Measurements from ENCODE around the gene HAVCR2. TPM values are rescaled to one million over a fixed set of nuclear protein-coding genes. Genes with fewer than 3 reads are reported as not detected.
"Not testable (repeated sequence)": the region's sequence is repeated elsewhere in the genome, so short reads cannot be mapped to it uniquely, and the experiment has no call there.

The HAVCR2 gene
- total and polyA plus RNA-seq, 3 donors from 2014 or later: 3.1 to 3.6 (median 3.2) TPM

GRCh38 chr5:157059891-157060290, 49.0 kb downstream of the HAVCR2 start:
- Histone ChIP-seq H3K4me1 (no peaks in the 10 kb centered on the region), H3K36me3 (ENCODE audit: low read depth, missing control alignments) (no peaks in the 10 kb centered on the region), H3K27me3 (no peaks in the 10 kb centered on the region), H3K4me3 (no peak overlapping the region), H3K27ac (no peak overlapping the region), H3K9me3 (no peaks in the 10 kb centered on the region)
- TF ChIP-seq CTCF (IDR thresholded peaks at IDR 0.05) (no peak), POLR2A (IDR thresholded peaks at IDR 0.05) (no peak)
- no peak for DNase-seq
- 94 to 100% methylated on average over 3 of the region's 3 CpGs for WGBS, 2 donors
- intact Hi-C loops (cut with DNase I; ENCODE audit: low total_unique reads): no loop called here

- Histone ChIP-seq H3K4me3 (no peak within 1 kb of the TSS), H3K27ac (no peak within 1 kb of the TSS), H3K4me1 (no peaks in the 10 kb centered on the region), H3K27me3 (no peaks in the 10 kb centered on the region), H3K36me3 (ENCODE audit: low read depth, missing control alignments) (no peaks in the 10 kb centered on the region), H3K9me3 (no peaks in the 10 kb centered on the region)
- intact Hi-C loops (cut with DNase I; ENCODE audit: low total_unique reads): no loop called here
- 76 to 86% methylated on average over 7 to 9 of the region's 9 CpGs for WGBS, 2 donors
- TF ChIP-seq POLR2A (IDR thresholded peaks at IDR 0.05) (no peak), CTCF (IDR thresholded peaks at IDR 0.05) (no peak)
- no peak for DNase-seq
Observed at GRCh38 chr5:157059093-157059539, 49.7 kb downstream of the HAVCR2 start, which contains the start of gene HAVCR1. HAVCR1 (minus strand) TSS chr5:157059116; CDS start chr5:157057943, 1,173 bp downstream.

- no peak for DNase-seq
- no peaks in the 10 kb centered on the region for H3K4me1 ChIP-seq
- no peak overlapping the region for H3K4me3 ChIP-seq
- H3K36me3 ChIP-seq (ENCODE audit: low read depth, missing control alignments): no peaks in the 10 kb centered on the region
- H3K27me3 ChIP-seq: no peaks in the 10 kb centered on the region
- intact Hi-C loops (cut with DNase I; ENCODE audit: low total_unique reads): no loop called here
- H3K27ac ChIP-seq: no peak overlapping the region
- 76 to 82% methylated on average over 10 of the region's 11 CpGs for WGBS, 2 donors
- no peaks in the 10 kb centered on the region for H3K9me3 ChIP-seq
- no peak for TF ChIP-seq CTCF (IDR thresholded peaks at IDR 0.05)
- no peak for TF ChIP-seq POLR2A (IDR thresholded peaks at IDR 0.05)
Observed at GRCh38 chr5:157057459-157058370, 51.1 kb downstream of the HAVCR2 start.

- H3K27ac ChIP-seq; H3K4me1 ChIP-seq; intact Hi-C loops (cut with DNase I; ENCODE audit: low total_unique reads); H3K36me3 ChIP-seq (ENCODE audit: low read depth, missing control alignments); H3K27me3 ChIP-seq; H3K9me3 ChIP-seq; H3K4me3 ChIP-seq; DNase-seq: not testable (repeated sequence)
- WGBS, 2 donors: 88 to 90% methylated on average over 6 of the region's 6 CpGs
Observed at GRCh38 chr5:157056848-157057247, 52.0 kb downstream of the HAVCR2 start.

- intact Hi-C loops (cut with DNase I; ENCODE audit: low total_unique reads): no loop called here
Observed at GRCh38 chr5:157051604-157052245, 57.1 kb downstream of the HAVCR2 start.

More at GRCh38 chr5:157051604-157052245, 57.1 kb downstream of the HAVCR2 start:
- TF ChIP-seq POLR2A (IDR thresholded peaks at IDR 0.05): no peak
- TF ChIP-seq CTCF (IDR thresholded peaks at IDR 0.05): no peak
- Histone ChIP-seq H3K4me3 (no peak overlapping the region), H3K27me3 (no peaks in the 10 kb centered on the region), H3K27ac (no peak overlapping the region), H3K36me3 (ENCODE audit: low read depth, missing control alignments) (no peaks in the 10 kb centered on the region), H3K4me1 (no peaks in the 10 kb centered on the region), H3K9me3 (no peaks in the 10 kb centered on the region)
- 69 to 75% methylated on average over 7 of the region's 7 CpGs for WGBS, 2 donors
- no peak for DNase-seq
